A673 (cell line): ENCODE data around the gene NRAS. TPM values are rescaled to one million over a fixed set of nuclear protein-coding genes. Genes with fewer than 3 reads are reported as not detected.

ENCODE experiments used
- BruUV-seq: library from RNA; stranded (reverse); fragments of 400-500 nt; replicated peaks from 2 replicates; lab custom pipeline; 2021; lab: Mats Ljungman, UMichigan
- CTCF ChIA-PET: fragments of 300-600 bp; sonication (Branson Sonifier 250); formaldehyde crosslinking; loops from one replicate; lab custom pipeline; 2022; ENCODE audit warnings: antibody characterized with exemption; lab: Charles Lee
- POLR2A ChIA-PET: fragments of 300-600 bp; sonication (Branson Sonifier 250); formaldehyde crosslinking; loops from one replicate; lab custom pipeline; 2022; ENCODE audit warnings: antibody characterized with exemption; ENCODE audit not compliant: low non-redundant PET; lab: Charles Lee
- DNase-seq: peaks from one replicate; pipeline ENCODE4 v3.0.0-alpha.2; 2015; ENCODE audit warnings: low spot score
- H3K27ac ChIP-seq: fragments of 200-600 bp; sonication (generic); 2 replicates; pipeline ENCODE4 v1.5.1; 2016; ENCODE audit warnings: mixed run types, low read depth, mild to moderate bottlenecking, mixed read lengths, antibody characterized with exemption, low read length; ENCODE audit not compliant: poor library complexity, severe bottlenecking
- H3K27me3 ChIP-seq: fragments of 200-600 bp; sonication (generic); replicated peaks from 2 replicates; pipeline ENCODE4 v1.6.1; 2017; ENCODE audit warnings: mixed run types, low read depth, mild to moderate bottlenecking, mixed read lengths, antibody characterized with exemption, low read length; ENCODE audit not compliant: insufficient read depth, poor library complexity
- H3K36me3 ChIP-seq: fragments of 200-600 bp; sonication (generic); 2 replicates; pipeline ENCODE4 v1.6.1; 2016; ENCODE audit warnings: mixed run types, mild to moderate bottlenecking, mixed read lengths, antibody characterized with exemption, low read length; ENCODE audit not compliant: insufficient read depth, poor library complexity, severe bottlenecking
- H3K4me1 ChIP-seq: fragments of 200-600 bp; sonication (generic); 2 replicates; pipeline ENCODE4 v1.6.1; 2017; ENCODE audit warnings: mixed run types, mild to moderate bottlenecking, mixed read lengths, antibody characterized with exemption, low read length; ENCODE audit not compliant: insufficient read depth, poor library complexity, severe bottlenecking
- H3K4me3 ChIP-seq: fragments of 200-600 bp; sonication (generic); 2 replicates; pipeline ENCODE4 v1.5.1; 2016; ENCODE audit warnings: low read depth, mixed run types, mild to moderate bottlenecking, mixed read lengths, low read length; ENCODE audit not compliant: poor library complexity, severe bottlenecking
- H3K9me3 ChIP-seq: fragments of 200-600 bp; sonication (generic); 2 replicates; pipeline ENCODE4 v1.6.1; 2016; ENCODE audit warnings: mixed run types, low read depth, mild to moderate bottlenecking, mixed read lengths, antibody characterized with exemption, low read length; ENCODE audit not compliant: poor library complexity, severe bottlenecking
- EZH2 ChIP-seq: fragments of 200-600 bp; sonication (generic); IDR thresholded peaks from 2 replicates; pipeline ENCODE4 v1.6.1; 2017; ENCODE audit warnings: borderline replicate concordance, low read depth, mild to moderate bottlenecking, mixed read lengths, antibody characterized with exemption, low read length; ENCODE audit not compliant: poor library complexity, severe bottlenecking
- intact Hi-C: fragments of 100-400 bp; cut with micrococcal nuclease; formaldehyde crosslinking; loops from one replicate; pipeline ENCODE4 v1.10.0; 2022; ENCODE audit not compliant: unreplicated experiment
- total RNA-seq: library from RNA; stranded (reverse); gene quantifications from 2 replicates; pipeline ENCODE4 v1.2.3, GENCODE V29; 2021
- TF ChIP-seq, protein P1 (sequence below): fragments of 300-800, 200-600 bp; sonication (generic); conservative IDR thresholded peaks from 2 replicates; pipeline ENCODE4 v1.5.1; 2017; ENCODE audit warnings: low read depth, mild to moderate bottlenecking, antibody characterized with exemption, low read length, moderate library complexity, mixed read lengths

NRAS gene
- total RNA-seq, 1 experiment from 2014 or later, result 79.1 TPM

DNA sequence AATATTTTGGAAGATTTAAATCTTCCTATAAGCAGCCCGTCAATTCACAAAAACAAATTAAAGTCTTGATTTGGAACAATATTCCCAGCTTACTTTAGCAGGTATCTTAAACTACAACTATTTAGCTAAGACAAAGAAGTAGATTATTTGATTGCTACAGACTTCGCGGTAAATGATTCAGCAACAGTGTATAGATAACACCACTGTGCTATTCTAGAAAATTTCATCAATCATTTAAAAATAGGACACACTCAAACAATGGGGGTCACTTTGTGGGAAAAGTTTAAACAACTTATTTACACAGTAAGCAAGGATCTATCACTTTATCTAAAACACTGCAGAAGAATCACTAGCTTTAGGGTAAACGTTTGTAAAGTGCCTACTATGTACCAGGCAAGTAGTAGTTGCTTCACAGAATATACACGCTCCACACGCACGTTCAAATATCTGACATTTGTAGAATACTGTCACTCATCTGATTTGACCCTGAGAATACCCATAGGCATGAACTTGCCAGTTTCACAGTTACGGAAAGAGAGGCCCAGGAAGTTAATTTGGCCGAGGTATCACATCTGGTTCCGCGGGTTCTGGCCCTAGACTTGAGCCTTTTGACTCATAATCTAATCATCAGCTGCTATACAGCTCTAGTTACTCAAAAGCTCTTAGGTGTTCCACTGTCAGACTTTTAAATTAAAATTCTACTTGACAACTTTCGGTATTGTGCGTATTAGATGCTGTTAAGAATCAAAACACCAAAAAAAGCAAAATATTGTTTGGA is 47.6 kb downstream of the NRAS start:
- Histone ChIP-seq H3K27me3 (no peaks in the 10 kb centered on the region), H3K9me3 (no peaks in the 10 kb centered on the region), H3K27ac (no peak overlapping the region), H3K4me3 (peak overlapping the region; percentile 70), H3K4me1 (no peaks in the 10 kb centered on the region), H3K36me3 (no peaks in the 10 kb centered on the region)
- TF ChIP-seq, protein P1, sequence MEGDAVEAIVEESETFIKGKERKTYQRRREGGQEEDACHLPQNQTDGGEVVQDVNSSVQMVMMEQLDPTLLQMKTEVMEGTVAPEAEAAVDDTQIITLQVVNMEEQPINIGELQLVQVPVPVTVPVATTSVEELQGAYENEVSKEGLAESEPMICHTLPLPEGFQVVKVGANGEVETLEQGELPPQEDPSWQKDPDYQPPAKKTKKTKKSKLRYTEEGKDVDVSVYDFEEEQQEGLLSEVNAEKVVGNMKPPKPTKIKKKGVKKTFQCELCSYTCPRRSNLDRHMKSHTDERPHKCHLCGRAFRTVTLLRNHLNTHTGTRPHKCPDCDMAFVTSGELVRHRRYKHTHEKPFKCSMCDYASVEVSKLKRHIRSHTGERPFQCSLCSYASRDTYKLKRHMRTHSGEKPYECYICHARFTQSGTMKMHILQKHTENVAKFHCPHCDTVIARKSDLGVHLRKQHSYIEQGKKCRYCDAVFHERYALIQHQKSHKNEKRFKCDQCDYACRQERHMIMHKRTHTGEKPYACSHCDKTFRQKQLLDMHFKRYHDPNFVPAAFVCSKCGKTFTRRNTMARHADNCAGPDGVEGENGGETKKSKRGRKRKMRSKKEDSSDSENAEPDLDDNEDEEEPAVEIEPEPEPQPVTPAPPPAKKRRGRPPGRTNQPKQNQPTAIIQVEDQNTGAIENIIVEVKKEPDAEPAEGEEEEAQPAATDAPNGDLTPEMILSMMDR, result no peak
- no peak for TF ChIP-seq EZH2
- intact Hi-C loops, result no loop called here
- CTCF ChIA-PET, result interaction anchor here (1.1 kb wide), 1 partner anchor 690 kb away, joined by 4 read pairs; the partner anchor contains the start of gene OLFML3
- POLR2A ChIA-PET, result interaction anchor here (0.5 kb wide), 1 partner anchor 16 kb away, joined by 3 read pairs; no protein-coding TSS in a partner anchor
- BruUV-seq, result no TSS peak
- DNase-seq, result no peak

DNA sequence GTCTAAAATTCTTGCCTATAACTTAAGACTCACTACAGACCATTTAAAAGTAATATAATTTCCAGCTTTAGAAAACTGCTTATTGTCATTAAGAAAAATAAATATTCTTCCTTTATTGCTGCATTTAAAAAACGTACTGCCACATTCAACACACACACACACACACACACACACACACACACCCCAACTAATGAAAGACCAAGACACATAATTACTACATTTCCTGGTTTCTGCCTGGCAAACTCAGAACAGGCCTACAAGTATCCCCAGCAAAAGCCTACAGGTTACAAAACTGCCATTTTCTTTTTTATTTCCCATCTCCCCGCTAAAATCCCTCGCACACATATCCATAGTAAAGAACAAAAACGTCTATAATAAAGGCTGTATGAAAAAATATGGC is 48.2 kb downstream of the NRAS start:
- TF ChIP-seq, protein P1, result no peak
- no peak for TF ChIP-seq EZH2
- H3K36me3 ChIP-seq, result no peaks in the 10 kb centered on the region
- no peak overlapping the region for H3K27ac ChIP-seq
- H3K9me3 ChIP-seq, result no peaks in the 10 kb centered on the region
- ChIA-PET POLR2A (no interaction called here), CTCF (no interaction called here)
- intact Hi-C loops, result no loop called here
- BruUV-seq, result no TSS peak
- no peak overlapping the region for H3K4me3 ChIP-seq
- H3K27me3 ChIP-seq, result no peaks in the 10 kb centered on the region
- no peak for DNase-seq
- H3K4me1 ChIP-seq, result no peaks in the 10 kb centered on the region

DNA sequence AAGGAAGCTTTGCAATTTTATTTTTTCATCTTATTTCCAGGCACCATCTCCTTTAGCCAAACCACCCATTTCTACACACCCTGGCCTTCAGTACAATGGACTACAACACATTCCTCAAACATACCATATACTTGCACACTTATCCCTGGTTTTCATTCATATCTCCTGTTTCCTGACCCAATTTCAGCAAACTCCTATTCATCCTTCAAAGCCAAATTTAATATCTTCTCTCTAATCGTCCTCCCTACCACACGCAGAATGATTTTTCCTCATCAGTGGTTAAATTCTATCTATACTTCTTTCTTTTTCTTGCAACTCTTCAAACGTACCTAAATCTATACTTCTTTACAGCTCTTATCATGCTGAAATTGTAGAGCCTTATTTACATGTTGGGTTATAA is 49.6 kb downstream of the NRAS start:
- BruUV-seq, result no TSS peak
- ChIA-PET CTCF (no interaction called here), POLR2A (no interaction called here)
- Histone ChIP-seq H3K36me3 (no peaks in the 10 kb centered on the region), H3K9me3 (no peaks in the 10 kb centered on the region), H3K4me3 (no peak overlapping the region), H3K4me1 (no peaks in the 10 kb centered on the region), H3K27me3 (no peaks in the 10 kb centered on the region), H3K27ac (no peak overlapping the region)
- DNase-seq, result no peak
- no peak for TF ChIP-seq EZH2
- TF ChIP-seq, protein P1, result no peak
- intact Hi-C loops, result no loop called here
